ENCODE data around the gene DNMT3A.

Gene DNMT3A

GRCh38 chr2:25323610-25324189, 18.0 kb downstream of the DNMT3A start:
- no peak for DNase-seq

- DNase-seq: no peak
Observed at GRCh38 chr2:25323042-25323514, 18.6 kb downstream of the DNMT3A start.

GRCh38 chr2:25322312-25322711, 19.4 kb downstream of the DNMT3A start:
- DNase-seq: no peak

GRCh38 chr2:25320077-25320476, 21.6 kb downstream of the DNMT3A start:
- no peak for DNase-seq

GRCh38 chr2:25316101-25316500, 25.6 kb downstream of the DNMT3A start:
- no peak for DNase-seq

GRCh38 chr2:25315316-25315680, 26.4 kb downstream of the DNMT3A start:
- DNase-seq: no peak

- DNase-seq: no peak
Observed at GRCh38 chr2:25314514-25315315, 27.0 kb downstream of the DNMT3A start.

- no peak for DNase-seq
Observed at GRCh38 chr2:25313711-25314513, 27.8 kb downstream of the DNMT3A start.

GRCh38 chr2:25312958-25313710, 28.6 kb downstream of the DNMT3A start:
- no peak for DNase-seq

GRCh38 chr2:25311865-25312575, 29.7 kb downstream of the DNMT3A start:
- no peak for DNase-seq

GRCh38 chr2:25310965-25311864, 30.5 kb downstream of the DNMT3A start:
- DNase-seq: peak; percentile 48

GRCh38 chr2:25310709-25310964, 31.1 kb downstream of the DNMT3A start:
- no peak for DNase-seq

GRCh38 chr2:25309402-25309801, 32.3 kb downstream of the DNMT3A start:
- no peak for DNase-seq

GRCh38 chr2:25308599-25308998, 33.1 kb downstream of the DNMT3A start:
- no peak for DNase-seq

GRCh38 chr2:25307949-25308557, 33.7 kb downstream of the DNMT3A start:
- no peak for DNase-seq

- no peak for DNase-seq
Observed at GRCh38 chr2:25306777-25307368, 34.9 kb downstream of the DNMT3A start.

GRCh38 chr2:25305775-25306174, 36.0 kb downstream of the DNMT3A start:
- peak; percentile 97 for DNase-seq

GRCh38 chr2:25304826-25305596, 36.7 kb downstream of the DNMT3A start:
- no peak for DNase-seq

GRCh38 chr2:25304321-25304720, 37.4 kb downstream of the DNMT3A start:
- DNase-seq: peak; percentile 49
